ENCODE results near the gene SLC17A6.

SLC17A6 gene

GRCh38 chr11:22390283-22390655, 52.1 kb downstream of the SLC17A6 start:
- DNase-seq, result no peak

DNA sequence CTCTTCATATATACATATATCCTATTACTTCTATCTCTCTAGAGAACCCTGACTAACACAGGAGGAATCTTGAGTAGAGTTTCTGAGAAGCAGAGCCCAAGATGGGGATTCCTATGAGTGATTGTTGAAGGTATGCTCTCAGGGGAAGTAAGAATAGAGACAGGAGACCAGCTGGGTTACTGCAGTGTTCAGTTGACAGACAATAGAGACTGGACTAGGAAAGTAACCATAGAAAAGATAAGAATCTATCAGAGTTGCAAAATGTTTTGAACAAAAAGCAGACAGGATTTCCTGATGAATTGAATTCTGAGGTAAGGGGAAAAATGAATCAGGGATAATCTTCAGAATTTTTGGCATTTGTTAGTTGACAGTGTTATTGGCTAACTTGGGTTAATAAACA, 54.4 kb downstream of the SLC17A6 start:
- no peak for DNase-seq

GRCh38 chr11:22405377-22405776, 67.2 kb downstream of the SLC17A6 start:
- no peak for DNase-seq

DNA sequence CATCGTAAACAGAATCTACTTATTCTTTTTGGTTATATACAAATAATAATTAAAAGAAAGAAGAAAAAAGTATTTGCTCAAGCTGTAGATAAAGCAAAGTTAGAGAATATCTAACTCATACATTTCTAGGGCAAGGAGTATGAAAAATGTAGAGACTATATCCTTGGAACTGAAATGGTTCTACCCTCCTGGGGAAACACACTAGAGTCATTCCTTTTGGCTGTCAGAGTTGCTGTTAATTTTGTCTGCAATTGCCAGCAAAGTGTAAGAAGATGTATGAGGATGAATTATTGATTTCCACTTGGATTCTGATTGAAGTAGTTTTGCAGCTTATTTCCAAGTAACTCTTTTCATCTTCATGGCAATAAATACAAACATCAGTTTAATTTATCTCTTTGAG, 69.1 kb downstream of the SLC17A6 start:
- DNase-seq, result no peak

DNA sequence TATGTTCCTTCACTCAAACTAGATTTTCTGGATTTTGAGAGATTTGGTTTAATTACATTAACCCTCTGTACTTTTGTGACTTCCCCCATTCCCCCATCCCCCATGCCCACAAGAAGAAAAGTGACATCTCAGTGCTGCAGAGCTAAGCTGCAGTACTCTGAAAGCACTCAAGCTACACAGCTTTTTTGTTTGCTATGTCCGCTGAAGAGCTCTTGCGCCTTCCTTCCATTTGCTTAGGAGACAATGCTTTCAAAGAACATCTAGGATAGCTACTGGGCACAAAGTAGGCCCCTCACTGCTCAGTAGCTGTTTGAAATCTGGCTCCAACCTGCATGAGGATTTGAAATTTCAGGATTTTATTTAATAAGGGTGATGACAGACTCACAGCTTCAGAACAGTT, 69.7 kb downstream of the SLC17A6 start:
- DNase-seq, result no peak

DNA sequence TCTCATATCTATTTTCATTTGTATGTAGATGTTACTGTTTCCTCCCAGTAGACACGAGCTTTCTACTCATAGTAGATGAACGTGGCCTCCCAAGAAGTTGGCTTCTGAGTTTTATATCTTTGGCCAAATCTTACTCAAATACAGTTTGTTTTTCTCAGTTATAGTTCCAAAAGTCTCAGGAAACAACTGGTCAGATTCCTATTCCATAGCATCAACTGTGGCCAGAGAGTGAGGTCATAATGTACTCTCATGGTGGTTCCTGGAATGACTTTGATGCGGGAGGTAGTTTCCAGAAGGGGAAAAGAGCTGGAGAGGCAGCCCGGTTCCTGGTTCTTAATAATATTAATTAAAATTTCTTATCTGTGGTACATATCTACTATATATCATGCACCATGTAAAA, 77.3 kb downstream of the SLC17A6 start:
- DNase-seq, result no peak

GRCh38 chr11:22416462-22416861, 78.3 kb downstream of the SLC17A6 start:
- DNase-seq, result no peak

DNA sequence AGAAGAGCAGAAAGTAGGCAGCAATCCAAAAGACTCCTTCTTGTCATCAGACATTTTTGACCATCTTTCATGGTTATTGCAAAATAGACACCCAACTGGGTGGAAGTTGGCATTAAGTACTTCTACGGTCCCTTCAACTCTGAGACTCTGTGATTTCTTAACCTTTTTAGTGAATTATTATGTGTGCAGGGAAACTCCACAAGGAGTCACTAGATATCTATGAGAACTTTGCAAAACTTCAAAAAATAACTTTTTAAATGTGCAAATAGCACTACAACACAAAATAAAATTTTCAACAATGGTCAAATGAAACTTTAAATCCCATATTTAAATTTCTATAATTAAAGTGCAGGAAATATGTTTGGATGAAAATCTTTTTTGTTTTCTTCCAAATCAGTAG, 88.7 kb downstream of the SLC17A6 start:
- DNase-seq, result no peak

Measured in DMS 273 treated with DMSO at 0.1 percent for 48 hours (cell line).